ENCODE results near the gene STEAP1B.
"Not testable (repeated sequence)": the region's sequence is repeated elsewhere in the genome, so short reads cannot be mapped to it uniquely, and the experiment has no call there.

Gene STEAP1B

GRCh38 chr7:22452142-22452959 lies 47.6 kb downstream of the STEAP1B start:
- DNase-seq = no peak

- DNase-seq = not testable (repeated sequence)
Observed at GRCh38 chr7:22450013-22450412, 50.0 kb downstream of the STEAP1B start.

GRCh38 chr7:22447762-22448161 lies 52.2 kb downstream of the STEAP1B start:
- peak; percentile 95 for DNase-seq

DNA sequence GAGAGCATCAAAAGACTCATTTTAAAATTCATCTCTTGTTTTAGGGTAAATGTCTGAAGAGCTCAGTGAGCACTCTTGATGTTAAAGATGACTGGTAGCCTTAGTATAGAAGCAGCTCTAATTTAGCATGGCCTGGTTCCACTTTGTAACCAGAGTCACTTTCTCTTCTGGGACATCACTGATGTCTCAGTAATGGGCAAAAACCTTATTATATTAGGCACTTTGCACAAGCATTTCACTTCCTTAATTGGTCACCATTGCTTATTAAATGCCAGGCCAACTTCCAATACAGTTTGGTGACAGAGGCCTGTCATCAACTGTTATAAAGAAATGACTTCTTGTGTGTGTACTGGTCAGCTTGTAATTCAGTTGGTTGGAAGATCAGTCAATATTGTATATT lies 53.0 kb downstream of the STEAP1B start:
- no peak for DNase-seq

GRCh38 chr7:22445853-22446252 lies 54.1 kb downstream of the STEAP1B start:
- DNase-seq = no peak

DNA sequence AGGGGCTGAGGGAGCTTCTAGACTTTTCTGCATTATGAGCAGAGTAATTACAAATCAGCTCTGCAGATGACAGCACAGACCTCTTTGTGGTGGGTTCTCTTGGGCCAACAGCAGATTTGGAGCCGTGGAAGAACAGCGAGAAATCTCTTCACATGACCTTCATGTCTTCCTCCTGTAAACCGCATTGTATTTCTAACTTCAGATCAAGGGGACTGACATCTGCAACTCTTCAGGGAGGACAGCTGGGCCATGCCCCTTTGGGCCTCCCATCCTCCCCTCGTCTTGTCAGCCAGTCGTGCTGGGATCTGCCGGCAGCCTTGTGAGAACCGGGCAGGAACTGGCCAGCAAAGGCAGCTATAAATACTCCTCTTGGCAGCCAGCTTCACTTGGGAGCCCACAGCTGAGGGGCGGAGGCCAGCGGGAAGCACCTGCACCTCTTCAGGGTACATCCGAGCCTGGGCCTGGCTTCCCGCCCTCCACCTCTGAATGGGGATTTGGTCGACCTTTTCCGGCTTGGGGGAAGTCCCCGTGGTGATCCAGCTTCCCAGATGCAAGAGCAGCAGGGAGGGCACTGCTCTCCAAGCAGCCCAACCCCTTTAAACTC lies 54.7 kb downstream of the STEAP1B start:
- peak; percentile 91 for DNase-seq

DNA sequence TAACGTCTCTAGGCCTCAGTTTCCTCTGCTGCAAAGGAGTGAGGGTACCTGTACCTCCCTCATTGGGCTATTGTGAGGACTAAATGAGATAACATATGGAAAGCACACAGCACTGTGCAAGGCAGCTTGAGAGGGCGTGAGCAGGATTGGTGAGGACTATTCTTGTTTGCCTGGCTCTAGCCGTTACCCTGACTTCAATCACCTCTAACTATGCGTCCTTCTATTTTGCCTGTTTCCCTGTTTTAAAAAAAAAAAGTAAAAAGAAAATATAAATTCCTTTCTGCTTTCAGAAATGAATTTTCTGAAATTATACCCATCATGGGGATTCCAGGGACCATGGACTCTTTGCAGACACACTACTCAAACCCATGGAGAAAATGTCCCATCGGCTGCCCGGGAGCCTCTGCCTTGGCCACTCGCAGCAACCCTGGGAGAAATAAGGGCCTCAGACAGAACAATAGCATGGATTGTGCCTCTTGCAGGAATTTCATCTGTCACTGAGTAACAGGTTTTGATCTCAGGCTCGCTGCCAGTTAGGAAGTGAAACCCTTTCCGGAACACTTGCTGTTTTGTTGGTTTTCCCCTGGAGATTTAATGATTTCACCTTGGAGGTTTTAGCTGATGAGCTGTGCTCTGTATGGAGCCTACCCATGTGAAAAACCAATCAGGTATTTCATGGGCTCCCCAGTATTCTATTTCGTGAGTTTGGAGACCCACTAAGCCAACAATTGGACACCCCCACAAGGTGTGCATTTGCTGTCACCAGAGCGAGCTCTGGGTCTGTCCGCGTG lies 55.6 kb downstream of the STEAP1B start:
- DNase-seq = no peak

GRCh38 chr7:22443370-22444180 lies 56.4 kb downstream of the STEAP1B start:
- no peak for DNase-seq

GRCh38 chr7:22442882-22443369 lies 57.1 kb downstream of the STEAP1B start:
- no peak for DNase-seq

DNA sequence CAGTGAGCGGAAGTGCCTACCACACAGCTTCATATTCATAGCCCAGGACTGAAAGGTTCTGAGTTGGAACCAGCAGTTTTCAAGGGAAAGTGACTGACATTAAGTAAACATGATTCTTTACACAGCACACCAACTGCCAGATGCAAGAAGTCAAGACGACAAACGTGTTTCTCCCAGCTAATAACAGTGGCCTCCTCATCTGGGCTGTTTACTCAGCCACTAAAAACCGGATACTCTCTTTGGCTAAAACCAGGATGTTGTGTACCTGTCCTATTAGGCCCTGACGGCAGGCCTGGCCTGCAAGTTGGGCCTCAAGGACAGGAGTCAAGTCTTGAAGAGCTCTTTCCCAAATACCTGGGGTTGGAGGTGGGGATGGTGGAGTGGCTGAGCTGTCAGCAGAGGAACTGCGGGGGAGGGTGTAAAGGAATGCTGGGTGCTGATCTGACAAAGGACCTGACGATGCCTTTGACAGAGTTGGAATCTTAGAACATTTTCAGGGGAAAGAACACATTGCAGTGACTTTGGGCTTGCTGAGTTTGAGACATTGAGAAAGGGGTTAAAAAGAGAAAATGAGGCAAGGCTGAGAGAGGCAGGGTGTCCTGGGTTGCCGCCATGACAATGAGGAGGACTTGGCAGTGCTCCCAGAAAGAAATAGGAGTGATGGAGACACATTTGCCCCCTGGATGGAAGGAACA lies 57.7 kb downstream of the STEAP1B start:
- DNase-seq = peak; percentile 66

DNA sequence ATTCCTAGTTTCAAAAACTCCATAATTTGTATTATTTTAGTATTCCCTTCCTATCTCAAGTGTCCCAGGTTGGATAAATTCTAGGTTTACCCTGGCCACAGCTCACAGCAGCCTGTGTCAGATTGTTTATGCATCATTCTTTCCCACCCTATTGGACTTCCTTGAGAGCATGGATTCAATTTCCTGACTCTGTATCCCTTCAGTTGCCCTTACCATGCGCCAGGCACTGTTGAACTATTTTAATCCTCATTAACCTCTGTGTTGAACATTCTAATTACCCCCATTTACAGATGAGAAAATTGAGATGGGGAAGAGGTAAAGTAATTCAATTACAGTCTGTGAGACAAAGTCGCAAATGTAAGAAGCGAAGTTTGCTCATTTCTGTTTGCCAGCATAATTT lies 58.8 kb downstream of the STEAP1B start:
- no peak for DNase-seq

- no peak for DNase-seq
Observed at GRCh38 chr7:22438994-22439393, 61.0 kb downstream of the STEAP1B start.

- not testable (repeated sequence) for DNase-seq
Observed at GRCh38 chr7:22436552-22436951, 63.4 kb downstream of the STEAP1B start.

GRCh38 chr7:22435720-22436119 lies 64.3 kb downstream of the STEAP1B start:
- peak; percentile 14 for DNase-seq

DNA sequence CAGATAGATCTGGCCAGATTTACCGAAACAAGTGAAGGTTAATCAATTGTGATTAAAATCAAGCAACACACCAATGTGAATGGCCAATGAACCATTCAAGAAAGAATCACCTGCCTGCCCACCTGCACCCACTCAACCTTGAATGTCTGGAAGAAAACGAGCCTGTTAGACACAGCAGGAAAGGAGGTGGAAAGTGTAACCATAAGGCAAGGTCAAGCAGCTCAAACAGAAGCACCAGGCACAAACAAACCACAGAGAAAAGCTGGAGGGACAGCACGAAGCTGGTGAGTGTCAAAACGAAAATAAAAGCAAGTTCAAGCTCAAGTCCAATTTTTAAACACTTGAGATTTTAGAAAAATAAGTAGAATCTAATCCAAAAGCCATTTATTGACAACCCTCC lies 64.9 kb downstream of the STEAP1B start:
- DNase-seq = peak; percentile 9

GRCh38 chr7:22433710-22434460 lies 66.1 kb downstream of the STEAP1B start:
- DNase-seq = peak; percentile 47

DNA sequence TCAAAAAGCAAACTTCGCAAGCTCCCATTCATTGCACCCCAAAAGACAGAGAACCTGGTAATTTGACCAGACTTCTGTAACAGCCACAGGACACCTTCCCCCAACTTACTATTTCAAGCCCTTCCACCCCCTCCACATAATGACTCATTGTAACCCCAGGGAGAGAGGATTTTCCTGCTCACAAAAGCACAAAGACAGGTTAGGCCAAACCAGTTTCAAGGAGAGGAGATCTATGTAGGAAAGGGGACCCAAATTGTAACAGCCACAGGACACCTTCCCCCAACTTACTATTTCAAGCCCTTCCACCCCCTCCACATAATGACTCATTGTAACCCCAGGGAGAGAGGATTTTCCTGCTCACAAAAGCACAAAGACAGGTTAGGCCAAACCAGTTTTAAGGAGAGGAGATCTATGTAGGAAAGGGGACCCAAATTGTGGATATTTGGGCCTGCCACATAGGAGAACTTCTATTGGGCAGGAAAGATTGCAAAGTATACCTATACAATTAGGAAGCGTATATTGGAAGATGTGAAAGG lies 66.8 kb downstream of the STEAP1B start:
- not testable (repeated sequence) for DNase-seq

GRCh38 chr7:22432203-22432718 lies 67.7 kb downstream of the STEAP1B start:
- no peak for DNase-seq

- DNase-seq = no peak
Observed at GRCh38 chr7:22430457-22430856, 69.5 kb downstream of the STEAP1B start.

GRCh38 chr7:22429386-22429785 lies 70.6 kb downstream of the STEAP1B start:
- no peak for DNase-seq

GRCh38 chr7:22427855-22428254 lies 72.1 kb downstream of the STEAP1B start:
- no peak for DNase-seq
